Effector CD4-positive, alpha-beta T cell (primary cell): ENCODE data around the gene TSN.
"Not testable (repeated sequence)": the region's sequence is repeated elsewhere in the genome, so short reads cannot be mapped to it uniquely, and the experiment has no call there.

Source experiments
- DNase-seq: peaks from one replicate; pipeline ENCODE4 v3.0.0-alpha.2; 2020

TSN gene

DNA sequence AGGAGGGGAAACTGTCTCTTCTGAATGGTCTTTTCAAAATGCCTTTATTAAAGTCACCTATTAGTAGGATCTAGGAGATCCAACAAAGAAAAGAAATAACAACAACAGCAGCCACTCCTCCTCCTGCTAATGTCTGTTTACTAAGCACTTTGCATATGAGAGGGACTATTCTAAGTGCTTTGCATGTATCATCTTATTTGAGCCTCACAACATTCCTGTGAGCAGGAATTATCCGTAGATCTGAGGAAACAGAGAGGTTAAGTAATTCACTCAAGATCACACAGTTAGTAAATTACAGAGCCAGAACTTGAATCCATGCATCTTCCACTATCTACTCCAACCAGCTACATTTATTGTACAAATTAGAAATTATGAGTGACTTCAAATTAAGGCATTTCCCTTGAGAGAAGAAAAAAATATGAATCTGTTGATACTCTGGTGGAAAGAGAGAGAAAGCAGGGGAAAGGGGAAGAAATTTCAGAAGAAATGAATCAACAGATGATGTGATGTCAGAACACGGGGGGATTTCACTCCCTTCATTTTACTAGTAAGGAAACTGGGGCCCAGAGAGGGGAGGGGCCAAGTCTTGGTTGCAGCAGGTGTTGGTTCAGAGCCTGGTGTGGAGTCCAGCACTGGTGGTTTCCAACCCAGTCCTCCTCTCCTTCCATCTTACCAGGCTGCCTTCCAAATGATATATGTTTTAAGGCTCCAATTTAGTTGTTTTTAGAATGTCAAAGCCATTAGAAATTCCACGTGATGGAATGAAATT, 49.7 kb downstream of the TSN start:
- DNase-seq, result no peak

- DNase-seq, result no peak
Observed at GRCh38 chr2:121805766-121806143, 50.3 kb downstream of the TSN start.

DNA sequence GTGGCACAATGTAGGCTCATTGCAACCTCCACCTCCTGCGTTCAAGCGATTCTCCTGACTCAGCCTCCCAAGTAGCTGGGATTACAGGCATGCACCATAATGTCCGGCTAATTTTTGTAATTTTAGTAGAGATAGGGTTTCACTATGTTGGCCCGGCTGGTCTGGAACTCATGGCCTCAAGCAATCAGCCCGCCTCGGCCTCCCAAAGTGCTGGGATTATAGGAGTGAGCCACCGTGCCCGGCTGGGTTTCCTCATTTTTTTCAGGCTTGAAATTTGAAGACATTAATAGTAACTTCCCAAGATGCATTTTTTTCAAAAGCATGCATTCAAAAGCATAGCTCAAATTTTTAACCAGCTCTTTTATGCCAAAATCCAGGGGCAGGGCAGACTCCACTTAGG, 52.3 kb downstream of the TSN start:
- DNase-seq, result not testable (repeated sequence)

DNA sequence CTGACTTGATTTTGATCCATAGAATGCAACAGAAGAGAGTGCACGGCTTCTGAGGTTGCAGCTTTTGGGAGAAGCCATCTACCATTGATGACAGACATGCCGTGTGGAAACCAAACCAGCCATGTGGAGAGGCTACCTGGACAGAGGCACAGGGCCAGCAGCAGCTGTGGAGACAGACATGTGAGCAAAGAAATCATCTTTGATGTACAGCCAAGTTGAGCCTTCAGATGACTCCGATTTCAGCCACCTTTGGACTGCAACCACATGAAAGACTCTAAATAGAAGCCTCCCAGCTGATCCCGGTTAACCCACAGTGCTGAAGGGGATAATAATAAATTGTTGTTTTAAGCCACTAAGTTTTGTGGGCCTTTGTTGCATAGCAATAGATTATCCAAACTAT, 54.2 kb downstream of the TSN start:
- DNase-seq, result no peak

GRCh38 chr2:121810959-121811853, 55.8 kb downstream of the TSN start:
- no peak for DNase-seq

DNA sequence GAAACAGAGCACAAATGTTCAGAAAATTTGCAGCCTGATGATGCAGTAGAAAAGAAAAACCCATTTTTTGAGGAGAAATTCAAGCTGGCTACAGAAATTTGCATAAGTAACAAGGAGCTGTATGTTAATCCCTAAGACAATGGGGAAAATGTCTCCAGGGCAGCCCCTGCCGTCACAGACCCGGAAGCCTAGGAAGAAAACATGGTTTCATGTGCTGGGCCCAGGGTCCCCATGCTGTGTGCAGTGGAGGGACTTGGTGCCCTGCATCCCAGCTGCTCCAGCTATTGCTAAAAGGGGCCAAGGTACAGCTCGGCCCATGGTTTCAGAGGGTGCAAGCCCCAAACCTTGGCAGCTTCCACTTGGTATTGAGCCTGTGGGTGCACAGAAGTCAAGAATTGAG, 57.6 kb downstream of the TSN start:
- not testable (repeated sequence) for DNase-seq

GRCh38 chr2:121815216-121815615, 59.8 kb downstream of the TSN start:
- DNase-seq, result no peak

DNA sequence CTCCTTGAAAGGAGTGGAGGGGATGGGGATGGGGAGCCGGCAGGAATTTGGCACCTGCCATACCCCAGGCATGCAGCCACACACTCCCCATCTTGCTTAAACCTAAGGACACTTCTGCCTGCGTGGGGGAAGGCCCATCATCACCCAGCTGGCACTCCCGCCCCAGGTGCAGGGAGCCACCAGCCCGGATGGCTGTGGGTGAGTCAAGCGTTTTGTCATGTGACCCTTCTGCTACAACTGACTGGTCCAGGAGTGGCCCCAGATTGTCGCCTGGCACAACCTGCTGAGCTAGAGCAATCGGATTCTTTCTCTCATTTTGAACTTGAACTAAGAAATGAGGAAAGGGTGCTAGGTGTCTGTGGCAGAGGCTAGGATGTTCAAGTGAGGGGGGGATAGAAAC, 61.3 kb downstream of the TSN start:
- no peak for DNase-seq

DNA sequence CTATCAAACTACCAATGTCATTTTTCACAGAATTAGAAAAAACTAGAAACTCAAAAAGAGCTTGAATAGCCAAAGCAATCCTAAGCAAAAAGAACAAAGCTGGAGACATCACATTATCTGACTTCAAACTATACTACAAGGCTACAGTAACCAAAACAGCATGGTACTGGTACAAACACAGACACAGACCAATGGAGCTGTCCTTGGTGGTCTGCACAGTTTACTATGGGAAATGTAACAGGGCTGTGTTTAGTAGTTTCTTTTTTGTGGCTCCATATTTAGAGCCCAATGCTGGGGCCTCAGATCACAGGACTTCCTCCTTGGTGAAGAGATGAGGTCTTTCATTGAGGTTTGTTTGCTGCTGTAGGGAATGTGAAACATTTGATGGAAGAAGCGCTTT, 61.9 kb downstream of the TSN start:
- not testable (repeated sequence) for DNase-seq
